NCI-H524 (cell line): ENCODE measurements around the gene BAIAP2L2.

Experiments used
- DNase-seq, 2 experiments: peaks; one replicate each; lab custom pipeline; 2025; lab: John Stamatoyannopoulos, UW

BAIAP2L2 gene

GRCh38 chr22:38068641-38069371 is 41.7 kb downstream of the BAIAP2L2 start:
- no peak for DNase-seq

GRCh38 chr22:38067761-38068360 is 42.6 kb downstream of the BAIAP2L2 start:
- DNase-seq: no peak

GRCh38 chr22:38067028-38067415 is 43.5 kb downstream of the BAIAP2L2 start:
- no peak for DNase-seq

- DNase-seq: no peak
Measured at GRCh38 chr22:38066381-38067027, 44.0 kb downstream of the BAIAP2L2 start.

GRCh38 chr22:38065539-38065938 is 44.9 kb downstream of the BAIAP2L2 start:
- no peak for DNase-seq

GRCh38 chr22:38062791-38063190 is 47.7 kb downstream of the BAIAP2L2 start:
- no peak for DNase-seq

- DNase-seq: peak; percentile 91 to 96
Measured at GRCh38 chr22:38056969-38057891, 53.3 kb downstream of the BAIAP2L2 start, which contains the start of gene PICK1. PICK1 (plus strand) TSS chr22:38057404; CDS start chr22:38057810, 406 bp downstream.

- DNase-seq: peak; percentile 68 to 90
Measured at GRCh38 chr22:38051900-38052862, 58.3 kb downstream of the BAIAP2L2 start.

- DNase-seq: peak; percentile 25 to 53
Measured at GRCh38 chr22:38051261-38051660, 59.2 kb downstream of the BAIAP2L2 start.

GRCh38 chr22:38050720-38051119 is 59.8 kb downstream of the BAIAP2L2 start:
- DNase-seq: no peak

- no peak for DNase-seq
Measured at GRCh38 chr22:38049812-38050619, 60.5 kb downstream of the BAIAP2L2 start.

- DNase-seq: no peak
Measured at GRCh38 chr22:38046070-38046748, 64.3 kb downstream of the BAIAP2L2 start.

- DNase-seq: no peak
Measured at GRCh38 chr22:38043151-38044039, 67.1 kb downstream of the BAIAP2L2 start.

GRCh38 chr22:38042488-38042790 is 68.0 kb downstream of the BAIAP2L2 start:
- no peak for DNase-seq

- DNase-seq: no peak
Measured at GRCh38 chr22:38041760-38042487, 68.6 kb downstream of the BAIAP2L2 start.

GRCh38 chr22:38040953-38041759 is 69.3 kb downstream of the BAIAP2L2 start:
- DNase-seq: no peak
